Measurements from ENCODE around the gene UBN1. TPM values are rescaled to one million over a fixed set of nuclear protein-coding genes. Genes with fewer than 3 reads are reported as not detected.

Gene UBN1
- total and polyA plus RNA-seq, 4 donors: 7.8 to 33.2 (median 15.5) TPM

DNA sequence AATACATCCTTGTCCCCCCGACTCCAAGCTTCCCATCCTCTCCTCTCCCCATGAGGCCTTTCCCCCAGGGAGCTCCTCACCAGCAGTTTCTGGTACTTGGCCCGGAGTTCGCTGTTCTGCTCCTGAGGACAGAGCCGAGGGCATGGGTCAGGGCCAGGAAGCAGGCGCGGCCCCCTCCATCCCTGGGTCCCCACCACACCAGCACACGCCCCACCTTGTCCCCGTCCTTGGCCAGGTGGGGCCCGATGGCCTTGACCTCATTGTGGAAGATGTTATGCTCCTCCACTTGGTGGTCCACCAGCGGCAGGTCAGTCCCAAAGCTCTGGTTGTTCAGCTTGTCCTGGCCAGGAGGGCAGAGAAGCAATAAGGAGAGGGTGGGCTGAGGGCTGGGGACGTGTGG is 53.5 kb downstream of the UBN1 start:
- 83 to 87% methylated on average over 11 of the region's 11 CpGs for WGBS, 2 donors
- Histone ChIP-seq H3K27me3 (ENCODE audit: control insufficient read depth in 1 of 2, insufficient read depth in 2 of 2, low read length in 1 of 2) (no peaks in the 10 kb centered on the region), H3K4me1 (ENCODE audit: control insufficient read depth in 1 of 2, insufficient read depth in 2 of 2, low read length in 2 of 2) (no peaks in the 10 kb centered on the region), H3K4me3 (ENCODE audit: low read length in 2 of 2) (no peak overlapping the region), H3K9me3 (ENCODE audit: control insufficient read depth, low read length) (no peaks in the 10 kb centered on the region), H3K36me3 (ENCODE audit: control insufficient read depth in 1 of 2, insufficient read depth in 2 of 2, low read length in 1 of 2) (no peaks in the 10 kb centered on the region), H3K27ac (ENCODE audit: low read depth in 1 of 2, low read length in 2 of 2) (no peak overlapping the region)
- DNase-seq: no peak
- intact Hi-C loops (cut with DNase I): no loop called here
- no peak for ATAC-seq (ENCODE audit: low FRiP score)

DNA sequence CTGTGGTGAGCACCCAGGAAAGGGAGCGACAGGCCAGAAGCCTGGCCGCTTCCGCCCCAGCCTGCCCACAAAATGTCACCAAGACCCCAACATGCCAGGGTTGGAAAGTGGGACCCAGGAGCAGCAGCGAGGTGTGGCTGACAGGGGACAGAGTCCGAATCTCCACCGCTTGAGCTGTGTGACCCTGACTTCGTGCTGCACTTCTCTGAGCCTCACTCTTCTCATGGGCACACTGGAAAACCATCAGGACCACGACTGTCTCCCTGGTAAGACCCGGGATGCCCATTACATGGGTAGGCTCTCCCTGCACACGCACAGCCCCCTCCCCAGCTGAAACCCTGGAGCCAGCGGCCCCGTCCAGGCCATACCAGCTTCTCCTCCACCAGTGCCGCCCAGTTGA is 54.8 kb downstream of the UBN1 start:
- Histone ChIP-seq H3K27ac (ENCODE audit: low read depth in 1 of 2, low read length in 2 of 2) (no peak overlapping the region), H3K4me3 (ENCODE audit: low read length in 2 of 2) (no peak overlapping the region), H3K4me1 (ENCODE audit: control insufficient read depth in 1 of 2, insufficient read depth in 2 of 2, low read length in 2 of 2) (no peaks in the 10 kb centered on the region), H3K27me3 (ENCODE audit: control insufficient read depth in 1 of 2, insufficient read depth in 2 of 2, low read length in 1 of 2) (no peaks in the 10 kb centered on the region), H3K9me3 (ENCODE audit: control insufficient read depth, low read length) (no peaks in the 10 kb centered on the region), H3K36me3 (ENCODE audit: control insufficient read depth in 1 of 2, insufficient read depth in 2 of 2, low read length in 1 of 2) (no peaks in the 10 kb centered on the region)
- WGBS, 2 donors: 91 to 93% methylated on average over 13 of the region's 13 CpGs
- DNase-seq (no peak), ATAC-seq (ENCODE audit: low FRiP score) (no peak)
- intact Hi-C loops (cut with DNase I): no loop called here

- Histone ChIP-seq H3K9me3 (ENCODE audit: control insufficient read depth, low read length) (no peaks in the 10 kb centered on the region), H3K27me3 (ENCODE audit: control insufficient read depth in 1 of 2, insufficient read depth in 2 of 2, low read length in 1 of 2) (no peaks in the 10 kb centered on the region), H3K4me1 (ENCODE audit: control insufficient read depth in 1 of 2, insufficient read depth in 2 of 2, low read length in 2 of 2) (no peaks in the 10 kb centered on the region), H3K27ac (ENCODE audit: low read depth in 1 of 2, low read length in 2 of 2) (no peak overlapping the region), H3K36me3 (ENCODE audit: control insufficient read depth in 1 of 2, insufficient read depth in 2 of 2, low read length in 1 of 2) (no peaks in the 10 kb centered on the region), H3K4me3 (ENCODE audit: low read length in 2 of 2) (no peak overlapping the region)
- WGBS, 2 donors: 78 to 82% methylated on average over 16 of the region's 16 CpGs
- DNase-seq (no peak), ATAC-seq (ENCODE audit: low FRiP score) (no peak)
- intact Hi-C loops (cut with DNase I): no loop called here
Observed at GRCh38 chr16:4904108-4904941, 57.0 kb downstream of the UBN1 start.

DNA sequence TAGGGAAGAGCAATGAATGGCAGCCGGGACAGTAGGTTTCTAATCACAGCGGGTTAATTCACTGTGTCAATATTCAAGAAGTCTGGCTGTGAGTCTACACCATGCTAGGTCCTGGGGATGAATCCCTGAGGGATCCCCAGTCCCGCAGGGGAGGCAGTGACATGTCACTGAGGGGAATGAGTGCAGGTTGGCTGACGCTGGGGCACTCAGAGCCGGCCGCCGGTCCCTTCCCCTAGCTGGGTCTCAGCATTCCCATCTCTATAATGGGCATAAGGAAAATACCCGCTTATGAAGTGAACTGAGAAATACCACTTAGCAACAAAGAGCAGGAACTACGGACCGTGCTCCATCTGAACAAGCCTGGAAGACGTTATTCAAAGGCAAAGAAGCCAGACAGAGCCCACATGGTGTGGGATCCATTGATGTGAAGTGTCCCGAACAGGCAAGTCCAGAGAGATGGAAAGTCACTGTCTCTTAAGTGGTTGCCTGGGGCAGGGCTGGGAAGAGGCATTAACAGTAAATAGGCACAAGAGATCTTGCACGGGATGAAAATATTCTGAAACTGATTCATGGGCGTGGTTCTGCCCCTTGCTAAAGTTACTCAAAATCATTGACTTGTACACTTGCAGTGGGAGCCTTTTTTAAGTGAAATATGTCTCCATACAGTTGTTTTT is 57.8 kb downstream of the UBN1 start:
- intact Hi-C loops (cut with DNase I): no loop called here
- no peaks in the 10 kb centered on the region for H3K27me3 ChIP-seq (ENCODE audit: control insufficient read depth in 1 of 2, insufficient read depth in 2 of 2, low read length in 1 of 2)
- no peak for DNase-seq
- H3K36me3 ChIP-seq (ENCODE audit: control insufficient read depth in 1 of 2, insufficient read depth in 2 of 2, low read length in 1 of 2): no peaks in the 10 kb centered on the region
- H3K4me1 ChIP-seq (ENCODE audit: control insufficient read depth in 1 of 2, insufficient read depth in 2 of 2, low read length in 2 of 2): no peaks in the 10 kb centered on the region
- no peaks in the 10 kb centered on the region for H3K9me3 ChIP-seq (ENCODE audit: control insufficient read depth, low read length)
- H3K4me3 ChIP-seq (ENCODE audit: low read length in 2 of 2): no peak overlapping the region
- no peak overlapping the region for H3K27ac ChIP-seq (ENCODE audit: low read depth in 1 of 2, low read length in 2 of 2)
- ATAC-seq (ENCODE audit: low FRiP score): no peak
- WGBS, 2 donors: 86 to 87% methylated on average over 14 of the region's 14 CpGs

- no peak overlapping the region for H3K4me3 ChIP-seq (ENCODE audit: low read length in 2 of 2)
- WGBS, 2 donors: 90 to 91% methylated on average over 4 to 5 of the region's 5 CpGs
- no peaks in the 10 kb centered on the region for H3K36me3 ChIP-seq (ENCODE audit: control insufficient read depth in 1 of 2, insufficient read depth in 2 of 2, low read length in 1 of 2)
- no peak for DNase-seq
- no peak for ATAC-seq (ENCODE audit: low FRiP score)
- H3K9me3 ChIP-seq (ENCODE audit: control insufficient read depth, low read length): no peaks in the 10 kb centered on the region
- intact Hi-C loops (cut with DNase I): no loop called here
- no peaks in the 10 kb centered on the region for H3K27me3 ChIP-seq (ENCODE audit: control insufficient read depth in 1 of 2, insufficient read depth in 2 of 2, low read length in 1 of 2)
- no peaks in the 10 kb centered on the region for H3K4me1 ChIP-seq (ENCODE audit: control insufficient read depth in 1 of 2, insufficient read depth in 2 of 2, low read length in 2 of 2)
- no peak overlapping the region for H3K27ac ChIP-seq (ENCODE audit: low read depth in 1 of 2, low read length in 2 of 2)
Observed at GRCh38 chr16:4908854-4909401, 61.6 kb downstream of the UBN1 start.

DNA sequence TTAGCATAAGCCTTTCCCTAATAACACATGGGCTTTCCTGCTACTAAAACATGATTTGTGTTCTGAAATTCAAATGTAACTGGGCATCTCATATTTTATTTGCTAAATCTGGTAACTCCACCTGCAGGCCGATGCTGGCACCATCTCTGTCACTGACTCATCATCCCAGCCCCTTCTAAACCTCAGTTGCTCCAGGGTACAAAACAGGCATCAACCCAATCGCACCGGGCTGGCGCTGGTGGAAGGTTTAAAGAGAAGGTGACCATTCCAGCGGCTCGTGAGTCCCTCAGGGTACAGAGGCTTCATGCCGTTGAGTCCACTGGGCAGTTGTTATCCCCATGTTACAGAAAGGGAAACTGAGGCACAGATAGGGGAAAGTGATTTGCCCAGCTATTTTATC is 62.5 kb downstream of the UBN1 start:
- Histone ChIP-seq H3K27ac (ENCODE audit: low read depth in 1 of 2, low read length in 2 of 2) (no peak overlapping the region), H3K4me1 (ENCODE audit: control insufficient read depth in 1 of 2, insufficient read depth in 2 of 2, low read length in 2 of 2) (no peaks in the 10 kb centered on the region), H3K4me3 (ENCODE audit: low read length in 2 of 2) (no peak overlapping the region), H3K36me3 (ENCODE audit: control insufficient read depth in 1 of 2, insufficient read depth in 2 of 2, low read length in 1 of 2) (no peaks in the 10 kb centered on the region), H3K9me3 (ENCODE audit: control insufficient read depth, low read length) (no peaks in the 10 kb centered on the region), H3K27me3 (ENCODE audit: control insufficient read depth in 1 of 2, insufficient read depth in 2 of 2, low read length in 1 of 2) (no peaks in the 10 kb centered on the region)
- intact Hi-C loops (cut with DNase I): no loop called here
- WGBS, 2 donors: 92% methylated on average over 7 of the region's 7 CpGs
- DNase-seq (no peak), ATAC-seq (ENCODE audit: low FRiP score) (no peak)

GRCh38 chr16:4910828-4911227 is 63.5 kb downstream of the UBN1 start:
- Histone ChIP-seq H3K36me3 (ENCODE audit: control insufficient read depth in 1 of 2, insufficient read depth in 2 of 2, low read length in 1 of 2) (no peaks in the 10 kb centered on the region), H3K4me1 (ENCODE audit: control insufficient read depth in 1 of 2, insufficient read depth in 2 of 2, low read length in 2 of 2) (no peaks in the 10 kb centered on the region), H3K4me3 (ENCODE audit: low read length in 2 of 2) (no peak overlapping the region), H3K27ac (ENCODE audit: low read depth in 1 of 2, low read length in 2 of 2) (no peak overlapping the region), H3K27me3 (ENCODE audit: control insufficient read depth in 1 of 2, insufficient read depth in 2 of 2, low read length in 1 of 2) (no peaks in the 10 kb centered on the region), H3K9me3 (ENCODE audit: control insufficient read depth, low read length) (no peaks in the 10 kb centered on the region)
- 87 to 91% methylated on average over 12 of the region's 12 CpGs for WGBS, 2 donors
- DNase-seq: no peak
- intact Hi-C loops (cut with DNase I): no loop called here
- no peak for ATAC-seq (ENCODE audit: low FRiP score)

- ATAC-seq (ENCODE audit: low FRiP score): no peak
- no peaks in the 10 kb centered on the region for H3K9me3 ChIP-seq (ENCODE audit: control insufficient read depth, low read length)
- 62 to 64% methylated on average over 6 of the region's 6 CpGs for WGBS, 2 donors
- no peaks in the 10 kb centered on the region for H3K27me3 ChIP-seq (ENCODE audit: control insufficient read depth in 1 of 2, insufficient read depth in 2 of 2, low read length in 1 of 2)
- intact Hi-C loops (cut with DNase I): no loop called here
- no peak for DNase-seq
- H3K36me3 ChIP-seq (ENCODE audit: control insufficient read depth in 1 of 2, insufficient read depth in 2 of 2, low read length in 1 of 2): no peaks in the 10 kb centered on the region
- H3K27ac ChIP-seq (ENCODE audit: low read depth in 1 of 2, low read length in 2 of 2): no peak overlapping the region
- no peaks in the 10 kb centered on the region for H3K4me1 ChIP-seq (ENCODE audit: control insufficient read depth in 1 of 2, insufficient read depth in 2 of 2, low read length in 2 of 2)
- H3K4me3 ChIP-seq (ENCODE audit: low read length in 2 of 2): no peak overlapping the region
Observed at GRCh38 chr16:4911970-4912386, 64.7 kb downstream of the UBN1 start.

All from aorta (tissue), 5 donors.